Endothelial cell of umbilical vein (primary cell): ENCODE results near the gene LRRC7. TPM values are rescaled to one million over a fixed set of nuclear protein-coding genes. Genes with fewer than 3 reads are reported as not detected.

Experiments
- BruUV-seq: library from RNA; stranded (reverse); fragments of 400-500 nt; replicated peaks from 2 replicates; lab custom pipeline; 2021; lab: Mats Ljungman, UMichigan
- CTCF ChIA-PET: fragments of 300-600, 350-600 bp; sonication (Branson Sonifier 250); formaldehyde crosslinking; loops from one replicate; lab custom pipeline; 2021; ENCODE audit warnings: antibody characterized with exemption, inconsistent platforms; lab: Charles Lee
- POLR2A ChIA-PET: fragments of 300-600, 350-600 bp; sonication (Branson Sonifier 250); formaldehyde crosslinking; loops from one replicate; lab custom pipeline; 2021; ENCODE audit warnings: antibody characterized with exemption, inconsistent platforms; lab: Charles Lee
- DNase-seq: peaks from one replicate; pipeline ENCODE4 v3.0.0-alpha.2; 2011; ENCODE audit warnings: low read depth, low spot score
- FAIRE-seq: peaks from 2 replicates; lab custom pipeline; 2011; peaks lifted over from hg19 to GRCh38; lab: Jason Lieb, UNC
- H2AFZ ChIP-seq: 2 replicates; pipeline ENCODE4 v1.6.0; 2012; ENCODE audit warnings: low read depth, low read length, control low read depth, inconsistent platforms
- H3K27ac ChIP-seq: 2 replicates; pipeline ENCODE4 v1.5.1; 2011; ENCODE audit warnings: low read depth, mild to moderate bottlenecking, control low read depth, low read length, moderate library complexity; ENCODE audit not compliant: insufficient read depth
- H3K27me3 ChIP-seq, 2 experiments: 2 replicates each; pipeline versions ENCODE4 v1.6.0 to v1.6.1; 2011; ENCODE audit warnings: low read length in 2 of 2, mixed read lengths in 1 of 2; ENCODE audit not compliant: control insufficient read depth in 2 of 2, insufficient read depth in 2 of 2
- H3K36me3 ChIP-seq, 2 experiments: 2 replicates in 1 of 2; 3 replicates in 1 of 2; pipeline ENCODE4 v1.5.1; 2011; ENCODE audit warnings: low read length in 2 of 2, mild to moderate bottlenecking in 1 of 2, moderate library complexity in 1 of 2; ENCODE audit not compliant: control insufficient read depth in 2 of 2, insufficient read depth in 2 of 2; ENCODE audit errors: extremely low read depth in 1 of 2
- H3K4me1 ChIP-seq: 3 replicates; pipeline ENCODE4 v1.5.1; 2011; ENCODE audit warnings: mild to moderate bottlenecking, low read length; ENCODE audit not compliant: control insufficient read depth, insufficient read depth; ENCODE audit errors: extremely low read depth
- H3K4me2 ChIP-seq: 2 replicates; pipeline ENCODE4 v1.6.1; 2011; ENCODE audit warnings: low read length, control low read depth, mixed read lengths; ENCODE audit not compliant: insufficient read depth
- H3K4me3 ChIP-seq, 3 experiments: fragments of 200-600 bp in 1 of 3; sonication (generic), shearing (Covaris generic) in 1 of 3; replicated peaks in 1 of 3; 2 replicates each; pipeline ENCODE4 v1.5.1; 2011 to 2016; ENCODE audit warnings: control low read depth in 3 of 3, low read length in 3 of 3, mild to moderate bottlenecking in 2 of 3, inconsistent platforms in 1 of 3, low read depth in 1 of 3, moderate library complexity in 1 of 3; ENCODE audit not compliant: insufficient read depth in 1 of 3
- H3K79me2 ChIP-seq: 2 replicates; pipeline ENCODE4 v1.6.0; 2012; ENCODE audit warnings: low read length, inconsistent platforms; ENCODE audit not compliant: control insufficient read depth, insufficient read depth
- H3K9ac ChIP-seq: replicated peaks from 2 replicates; pipeline ENCODE3; 2011; ENCODE audit warnings: low read length, control low read depth; ENCODE audit not compliant: insufficient read depth; ENCODE audit errors: extremely low read depth
- H3K9me1 ChIP-seq: replicated peaks from 3 replicates; pipeline ENCODE4 v1.6.0; 2011; ENCODE audit warnings: mild to moderate bottlenecking, low read length; ENCODE audit not compliant: control insufficient read depth, insufficient read depth; ENCODE audit errors: extremely low read depth
- H3K9me3 ChIP-seq: replicated peaks from 2 replicates; pipeline ENCODE4 v1.5.1; 2012; ENCODE audit warnings: low read length, inconsistent platforms; ENCODE audit not compliant: control insufficient read depth, insufficient read depth
- H4K20me1 ChIP-seq: replicated peaks from 2 replicates; pipeline ENCODE3; 2011; ENCODE audit warnings: mild to moderate bottlenecking, low read length; ENCODE audit not compliant: control insufficient read depth, insufficient read depth; ENCODE audit errors: extremely low read depth
- EZH2 ChIP-seq: IDR thresholded peaks from 2 replicates; pipeline ENCODE4 v1.6.1; 2012; ENCODE audit warnings: borderline replicate concordance, low read depth, mild to moderate bottlenecking, moderate library complexity, low read length, inconsistent platforms; ENCODE audit not compliant: severe bottlenecking
- FOS ChIP-seq: IDR thresholded peaks from 2 replicates; pipeline ENCODE4 v1.6.1; 2011; ENCODE audit warnings: mild to moderate bottlenecking, low read length, moderate library complexity, borderline replicate concordance; ENCODE audit not compliant: insufficient read depth
- GATA2 ChIP-seq: IDR thresholded peaks from 2 replicates; pipeline ENCODE4 v1.7.0; 2011; ENCODE audit warnings: low read depth, mild to moderate bottlenecking, moderate library complexity, mixed read lengths, low read length; ENCODE audit not compliant: insufficient read length, insufficient read depth
- JUN ChIP-seq: IDR thresholded peaks from 2 replicates; pipeline ENCODE4 v1.6.1; 2011; ENCODE audit warnings: borderline replicate concordance, low read depth; ENCODE audit not compliant: insufficient read length, insufficient read depth
- MYC ChIP-seq: IDR thresholded peaks from one replicate; pipeline ENCODE4 v1.6.1; 2011; ENCODE audit warnings: mild to moderate bottlenecking, low read depth, low read length
- POLR2A ChIP-seq: IDR thresholded peaks from 2 replicates; pipeline ENCODE4 v1.6.1; 2012; ENCODE audit warnings: low read depth, mild to moderate bottlenecking, control low read depth, low read length
- POLR2AphosphoS5 ChIP-seq: IDR thresholded peaks from 2 replicates; pipeline ENCODE4 v1.6.1; 2012; ENCODE audit warnings: low read depth, mild to moderate bottlenecking, control low read depth, low read length, moderate library complexity; ENCODE audit not compliant: insufficient read depth
- dilution Hi-C: fragments of 300-500 bp; cut with MboI; formaldehyde crosslinking; loops from one replicate; pipeline ENCODE4 v1.15.0; 2019; ENCODE audit warnings: low sequenced_read_pairs; ENCODE audit not compliant: extremely low pct_ligation_motif_present
- intact Hi-C: fragments of 100-400 bp; cut with micrococcal nuclease; formaldehyde crosslinking; loops from one replicate; pipeline ENCODE4 v1.10.0; 2022
- polyA plus RNA-seq, 4 experiments: library from polyadenylated mRNA; depleted of rRNA in 3 of 4; stranded (reverse) in 3 of 4; unstranded in 1 of 4; fragments of >200 nt; gene quantifications; 2 replicates each; pipeline versions ENCODE4 v1.2.1 to v1.2.3, GENCODE V29; 2011 to 2012; ENCODE audit warnings: missing spikeins in 1 of 4
- total RNA-seq: library from RNA; stranded (reverse); gene quantifications from 2 replicates; pipeline ENCODE4 v1.2.3, GENCODE V29; 2021
- TF ChIP-seq, protein P1 (sequence below): IDR thresholded peaks from 2 replicates; pipeline ENCODE4 v1.6.1; 2011; ENCODE audit not compliant: insufficient read depth, insufficient read length
- TF ChIP-seq, protein P2 (sequence below), 2 donors: IDR thresholded peaks; 1 replicate in 1 of 2; 2 replicates in 1 of 2; pipeline ENCODE4 v1.5.1; 2011; ENCODE audit warnings: low read length in 2 of 2, mild to moderate bottlenecking in 2 of 2, moderate library complexity in 2 of 2, control low read depth in 1 of 2, inconsistent platforms in 1 of 2, low read depth in 1 of 2; ENCODE audit not compliant: insufficient read depth in 1 of 2; ENCODE audit errors: extremely low read depth in 1 of 2

Gene LRRC7
- total and polyA plus RNA-seq, 2 donors (not counting 3 experiments of a cell fraction or from before 2014, with no cell fraction given): 0.11 to 0.58 TPM

DNA sequence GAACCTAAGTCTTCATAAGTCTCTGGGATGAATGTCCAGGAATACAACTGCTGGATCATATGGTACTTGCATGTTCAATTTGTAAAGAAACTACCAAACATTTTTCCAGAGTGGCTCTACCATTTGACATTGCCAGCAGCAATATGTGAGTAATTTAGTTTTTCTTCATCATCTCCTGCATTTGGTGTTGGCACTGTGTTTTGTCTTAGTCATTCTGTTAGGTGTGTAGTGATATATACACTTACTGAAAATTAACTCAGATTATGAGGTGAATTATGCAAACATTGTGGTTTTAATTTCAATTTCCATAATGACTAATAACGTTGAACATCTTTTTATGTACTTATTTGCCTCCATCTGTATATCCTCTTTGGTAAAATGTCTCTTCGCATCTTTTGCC, 499.0 kb downstream of the LRRC7 start:
- ChIA-PET CTCF (interaction anchor here (1.7 kb wide), 1 partner anchor 15 kb away, joined by 4 read pairs; no protein-coding TSS in a partner anchor), POLR2A (no interaction called here)
- H3K9ac ChIP-seq: no peak overlapping the region
- no peaks in the 10 kb centered on the region for H3K9me1 ChIP-seq
- H3K27me3 ChIP-seq: no peaks in the 10 kb centered on the region
- H3K9me3 ChIP-seq: no peaks in the 10 kb centered on the region
- no peak for DNase-seq
- H3K4me3 ChIP-seq: no peak overlapping the region
- H3K4me1 ChIP-seq: no peaks in the 10 kb centered on the region
- no peak for TF ChIP-seq EZH2
- TF ChIP-seq JUN: no peak
- no peak for TF ChIP-seq POLR2AphosphoS5
- TF ChIP-seq FOS: no peak
- TF ChIP-seq POLR2A: no peak
- TF ChIP-seq MYC: no peak
- TF ChIP-seq, protein P1, sequence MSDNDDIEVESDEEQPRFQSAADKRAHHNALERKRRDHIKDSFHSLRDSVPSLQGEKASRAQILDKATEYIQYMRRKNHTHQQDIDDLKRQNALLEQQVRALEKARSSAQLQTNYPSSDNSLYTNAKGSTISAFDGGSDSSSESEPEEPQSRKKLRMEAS: no peak
- TF ChIP-seq, protein P2, sequence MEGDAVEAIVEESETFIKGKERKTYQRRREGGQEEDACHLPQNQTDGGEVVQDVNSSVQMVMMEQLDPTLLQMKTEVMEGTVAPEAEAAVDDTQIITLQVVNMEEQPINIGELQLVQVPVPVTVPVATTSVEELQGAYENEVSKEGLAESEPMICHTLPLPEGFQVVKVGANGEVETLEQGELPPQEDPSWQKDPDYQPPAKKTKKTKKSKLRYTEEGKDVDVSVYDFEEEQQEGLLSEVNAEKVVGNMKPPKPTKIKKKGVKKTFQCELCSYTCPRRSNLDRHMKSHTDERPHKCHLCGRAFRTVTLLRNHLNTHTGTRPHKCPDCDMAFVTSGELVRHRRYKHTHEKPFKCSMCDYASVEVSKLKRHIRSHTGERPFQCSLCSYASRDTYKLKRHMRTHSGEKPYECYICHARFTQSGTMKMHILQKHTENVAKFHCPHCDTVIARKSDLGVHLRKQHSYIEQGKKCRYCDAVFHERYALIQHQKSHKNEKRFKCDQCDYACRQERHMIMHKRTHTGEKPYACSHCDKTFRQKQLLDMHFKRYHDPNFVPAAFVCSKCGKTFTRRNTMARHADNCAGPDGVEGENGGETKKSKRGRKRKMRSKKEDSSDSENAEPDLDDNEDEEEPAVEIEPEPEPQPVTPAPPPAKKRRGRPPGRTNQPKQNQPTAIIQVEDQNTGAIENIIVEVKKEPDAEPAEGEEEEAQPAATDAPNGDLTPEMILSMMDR (IDR thresholded peaks at IDR 0.05; ENCODE audit: extremely low read depth in 1 of 2, insufficient read depth in 1 of 2, low read depth in 1 of 2, low read length in 2 of 2): no peak
- no peak for TF ChIP-seq GATA2
- H3K27ac ChIP-seq: no peak overlapping the region
- H3K79me2 ChIP-seq: no peaks in the 10 kb centered on the region
- FAIRE-seq: no peak
- no peaks in the 10 kb centered on the region for H4K20me1 ChIP-seq
- no TSS peak for BruUV-seq
- intact Hi-C loops (no loop called here), dilution Hi-C loops (no loop called here)
- no peak overlapping the region for H3K4me2 ChIP-seq
- no peaks in the 10 kb centered on the region for H3K36me3 ChIP-seq
- H2AFZ ChIP-seq: no peak overlapping the region
